COLO829 (cell line): ENCODE results near the gene PSTPIP1.
A peak's percentile ranks its signal among the peaks of the same experiment; 100 is the strongest.

Experiments
- DNase-seq: peaks from one replicate; pipeline ENCODE4 v3.0.0; 2012; ENCODE audit warnings: low spot score

PSTPIP1 gene

DNA sequence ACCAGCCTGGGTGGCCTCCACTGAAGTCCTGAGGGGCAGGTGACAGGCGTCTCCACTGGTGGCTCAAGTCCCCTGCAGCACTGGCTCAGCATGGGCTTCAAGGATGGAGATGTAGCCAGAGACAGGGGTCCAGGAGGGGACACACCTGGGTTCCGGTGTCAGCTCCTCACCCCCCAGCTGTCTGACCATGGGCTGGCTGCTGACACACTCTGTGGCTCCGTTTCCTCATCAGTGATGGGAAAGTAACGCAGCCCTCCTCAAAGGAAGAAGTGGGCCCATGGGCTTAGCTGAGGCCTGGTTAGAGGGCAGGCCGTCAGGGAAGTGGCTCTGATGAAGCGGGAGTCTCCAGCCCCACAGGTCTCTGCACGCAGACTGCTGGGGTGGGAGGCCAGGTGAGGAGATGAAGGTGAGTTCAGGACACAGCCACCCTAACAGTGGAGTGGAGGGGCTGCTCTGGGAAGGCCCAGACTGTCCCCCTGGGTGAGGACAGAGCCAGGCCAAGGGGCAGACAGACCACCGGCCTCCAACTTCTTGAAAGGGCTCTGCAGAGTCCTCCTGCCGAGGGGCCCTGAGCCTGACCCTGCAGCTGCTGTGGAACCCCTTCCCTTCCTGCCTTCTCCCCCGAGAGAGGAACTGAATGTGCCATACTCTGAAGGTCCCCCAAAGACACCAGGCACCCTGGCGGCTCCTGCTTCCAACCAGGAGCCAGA, 24.0 kb downstream of the PSTPIP1 start:
- DNase-seq, result no peak

DNA sequence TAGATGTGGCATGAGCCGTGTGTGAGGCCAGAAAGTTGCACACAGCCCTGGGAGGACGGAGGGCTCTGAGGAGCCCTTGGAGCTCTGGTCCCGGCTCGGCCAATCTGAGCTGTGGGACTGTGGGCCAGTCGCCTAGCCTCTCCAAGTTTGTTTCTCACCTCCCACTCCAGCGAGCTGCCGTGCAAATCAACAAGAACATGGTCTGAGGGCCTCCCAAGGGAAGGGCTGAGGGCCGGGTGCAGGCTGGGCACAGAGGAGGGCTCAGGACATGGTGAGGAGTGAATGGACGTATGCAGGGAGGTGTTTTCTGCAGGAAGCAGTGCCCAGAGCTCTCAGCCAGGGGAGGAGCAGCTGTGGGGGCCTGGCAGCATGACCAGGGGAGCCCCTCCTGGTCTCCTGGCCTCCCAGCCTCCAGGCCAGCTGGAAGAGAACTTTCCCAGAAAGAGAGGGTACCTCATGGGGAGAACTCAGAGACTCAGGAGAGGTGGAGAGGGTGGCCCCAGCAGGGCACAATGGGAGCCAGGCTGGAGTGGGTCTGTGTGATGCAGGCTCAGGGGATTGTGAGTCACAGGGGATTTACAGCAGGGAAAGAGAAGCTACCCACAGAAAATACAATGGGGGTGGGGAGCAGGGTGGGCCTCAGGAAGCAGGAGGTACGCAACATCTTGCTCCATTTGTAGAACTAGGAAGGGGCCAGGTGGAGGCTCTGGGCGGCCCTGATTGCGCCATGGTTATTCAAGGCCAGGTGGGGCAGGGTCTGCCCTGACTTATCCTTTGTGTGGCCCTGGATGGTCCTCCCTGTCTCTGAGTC, 24.8 kb downstream of the PSTPIP1 start:
- peak; percentile 33 for DNase-seq

DNA sequence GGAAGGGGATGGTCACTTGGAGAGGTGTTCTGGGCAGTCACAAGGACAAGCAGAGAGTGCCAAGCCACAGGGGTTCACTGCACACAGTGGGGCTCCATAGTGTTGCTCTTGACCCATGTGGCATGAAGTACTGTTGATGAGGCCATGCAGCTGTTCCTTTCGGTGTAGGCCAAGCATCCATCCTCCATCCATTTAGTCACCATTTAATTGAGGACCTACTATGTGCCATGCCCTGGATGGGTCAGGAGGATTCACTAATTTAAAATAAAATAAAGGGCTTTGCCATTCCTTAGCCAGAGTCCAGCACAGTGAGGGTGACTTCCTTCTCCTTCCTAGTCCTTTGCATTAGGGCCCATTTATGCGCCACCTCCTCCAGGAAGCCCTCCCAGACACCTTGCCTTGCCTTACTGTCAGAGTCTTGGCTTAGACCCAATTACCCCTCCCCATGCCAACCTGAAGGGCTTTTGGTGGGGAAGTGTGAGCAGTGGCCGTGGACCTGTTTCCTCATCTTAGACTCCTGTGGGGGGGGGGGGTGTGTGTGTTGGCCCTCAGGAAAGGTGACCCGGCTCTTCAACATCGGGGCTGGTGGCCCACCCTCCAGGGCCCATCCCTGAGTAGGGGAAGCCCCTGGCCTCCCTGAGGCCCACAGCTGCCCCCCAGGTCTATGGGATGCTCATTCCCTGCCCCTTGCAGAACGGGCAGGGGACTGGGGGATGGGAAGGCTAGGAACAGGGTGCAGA, 25.6 kb downstream of the PSTPIP1 start:
- DNase-seq, result no peak

DNA sequence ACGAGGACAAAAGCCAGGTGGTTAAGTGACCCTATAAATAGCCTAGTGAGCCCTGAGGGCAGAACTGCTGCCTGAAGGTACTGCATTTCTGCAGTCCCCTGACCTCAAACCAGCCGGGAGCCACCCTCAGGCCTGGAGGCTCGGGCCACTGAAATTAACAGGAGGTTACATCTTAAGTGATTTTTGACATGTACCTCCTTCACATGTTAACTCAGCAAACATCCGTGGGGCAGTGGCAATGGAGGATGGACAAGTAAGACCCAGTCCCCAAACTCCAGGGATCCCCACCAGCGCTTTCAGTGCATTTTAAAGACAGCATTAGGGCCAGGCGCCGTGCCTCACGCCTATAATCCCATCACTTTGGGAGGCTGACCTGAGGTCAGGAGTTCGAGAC, 26.2 kb downstream of the PSTPIP1 start:
- DNase-seq, result no peak

DNA sequence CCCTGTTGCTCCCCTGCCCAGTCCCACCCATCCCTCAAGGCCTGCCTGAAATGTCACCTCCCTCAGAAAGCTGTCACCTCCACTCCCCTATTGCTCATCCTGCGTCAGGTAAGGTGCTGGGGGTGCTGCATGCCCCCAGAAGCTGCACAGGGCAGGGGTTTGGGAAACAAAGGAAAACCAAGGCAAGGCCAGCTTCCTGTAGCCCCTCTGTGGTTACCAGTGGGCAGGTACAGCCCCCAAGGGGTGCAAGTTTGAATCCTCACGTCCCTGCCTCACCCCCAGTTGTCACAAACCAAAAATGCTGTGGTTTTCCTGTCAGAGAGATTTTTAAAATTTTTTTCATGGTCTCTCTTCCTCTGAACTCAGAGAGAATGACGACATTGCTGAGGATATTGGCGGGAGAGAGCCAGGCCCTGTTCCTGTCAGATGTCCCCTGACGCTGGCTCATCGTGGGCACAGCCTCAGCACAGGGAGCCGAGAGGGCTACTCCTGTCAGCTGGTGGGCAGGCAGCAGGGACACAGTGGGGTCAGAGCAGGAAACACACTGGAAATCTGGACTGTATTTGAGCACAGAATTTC, 27.0 kb downstream of the PSTPIP1 start:
- DNase-seq, result no peak

DNA sequence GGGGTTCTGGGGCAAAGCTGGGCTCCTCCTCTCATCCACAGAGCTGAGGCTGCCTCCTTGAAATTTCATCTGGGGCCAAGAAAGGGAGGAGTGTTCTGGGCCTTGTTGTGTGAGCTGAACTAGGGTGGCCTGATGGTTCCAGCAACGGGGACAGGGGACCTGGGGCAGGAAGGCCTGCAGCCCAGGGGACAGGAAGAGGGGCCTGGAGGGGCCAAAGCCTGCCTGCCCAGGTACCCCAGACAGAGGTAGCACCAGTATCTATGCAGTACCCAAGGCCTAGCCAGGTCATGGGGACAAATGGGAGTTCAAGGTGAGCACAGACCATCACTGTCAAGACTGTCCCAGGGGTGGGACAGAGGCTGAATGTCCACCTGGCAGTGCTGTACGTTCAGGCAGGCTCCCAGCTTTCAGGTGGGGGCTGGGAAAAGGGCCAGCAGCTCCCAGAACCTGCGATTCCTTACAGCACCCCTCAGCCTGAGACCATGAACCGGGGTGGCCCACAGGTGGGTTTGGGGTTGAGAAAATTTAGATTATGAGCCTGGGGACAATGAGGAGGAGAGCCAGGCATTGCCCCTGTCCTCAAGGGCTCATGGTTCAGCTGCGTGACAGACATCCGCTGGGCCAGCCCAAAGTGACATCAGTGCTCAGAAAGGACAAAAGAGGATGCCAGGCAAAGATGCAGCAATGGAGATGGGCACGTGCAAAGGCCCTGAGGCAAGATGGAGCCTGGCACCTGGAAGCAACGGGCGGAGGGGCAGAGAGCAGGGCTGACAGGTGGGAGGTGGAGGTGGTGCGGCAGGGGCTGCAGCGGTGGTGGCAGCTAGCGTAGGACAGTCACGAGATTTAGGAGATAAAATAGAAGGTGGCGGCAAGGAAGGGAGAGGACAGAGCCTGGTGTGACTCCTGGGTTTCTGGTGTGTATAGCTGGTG, 28.0 kb downstream of the PSTPIP1 start:
- DNase-seq, result no peak

DNA sequence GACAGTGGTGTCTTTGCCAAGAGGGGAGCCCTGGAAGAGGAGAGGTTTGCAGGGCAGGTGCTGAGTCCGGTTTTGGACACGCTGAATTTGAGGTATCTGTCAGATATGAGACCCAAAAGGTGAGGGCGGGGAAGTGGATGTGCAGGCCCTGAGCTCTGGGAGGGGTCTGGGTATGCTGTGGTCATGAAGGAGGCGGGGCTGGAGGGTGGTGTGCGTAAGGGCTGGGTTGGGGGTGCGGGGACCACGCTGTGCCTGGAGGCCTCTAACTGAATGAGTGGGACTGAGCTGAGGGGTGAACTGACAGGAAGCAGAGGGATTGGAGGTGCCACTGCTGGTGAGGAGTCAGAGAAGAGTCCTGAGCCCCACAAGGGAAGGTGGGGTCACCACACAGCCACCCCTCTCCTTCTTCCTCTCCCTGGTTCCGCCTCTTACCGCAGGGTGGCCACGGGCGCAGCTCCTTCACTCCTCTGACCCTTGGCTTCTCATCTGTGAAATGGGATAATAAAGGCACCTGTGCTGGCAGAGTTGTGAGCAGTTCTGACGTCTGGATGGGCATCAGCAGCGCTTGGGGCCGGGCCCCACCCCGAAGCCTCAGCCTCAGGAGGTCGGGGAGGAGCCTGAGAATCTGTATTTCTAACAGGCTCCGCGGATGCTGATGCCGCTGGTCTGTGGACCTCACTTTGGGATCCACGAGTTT, 28.8 kb downstream of the PSTPIP1 start:
- DNase-seq, result no peak

DNA sequence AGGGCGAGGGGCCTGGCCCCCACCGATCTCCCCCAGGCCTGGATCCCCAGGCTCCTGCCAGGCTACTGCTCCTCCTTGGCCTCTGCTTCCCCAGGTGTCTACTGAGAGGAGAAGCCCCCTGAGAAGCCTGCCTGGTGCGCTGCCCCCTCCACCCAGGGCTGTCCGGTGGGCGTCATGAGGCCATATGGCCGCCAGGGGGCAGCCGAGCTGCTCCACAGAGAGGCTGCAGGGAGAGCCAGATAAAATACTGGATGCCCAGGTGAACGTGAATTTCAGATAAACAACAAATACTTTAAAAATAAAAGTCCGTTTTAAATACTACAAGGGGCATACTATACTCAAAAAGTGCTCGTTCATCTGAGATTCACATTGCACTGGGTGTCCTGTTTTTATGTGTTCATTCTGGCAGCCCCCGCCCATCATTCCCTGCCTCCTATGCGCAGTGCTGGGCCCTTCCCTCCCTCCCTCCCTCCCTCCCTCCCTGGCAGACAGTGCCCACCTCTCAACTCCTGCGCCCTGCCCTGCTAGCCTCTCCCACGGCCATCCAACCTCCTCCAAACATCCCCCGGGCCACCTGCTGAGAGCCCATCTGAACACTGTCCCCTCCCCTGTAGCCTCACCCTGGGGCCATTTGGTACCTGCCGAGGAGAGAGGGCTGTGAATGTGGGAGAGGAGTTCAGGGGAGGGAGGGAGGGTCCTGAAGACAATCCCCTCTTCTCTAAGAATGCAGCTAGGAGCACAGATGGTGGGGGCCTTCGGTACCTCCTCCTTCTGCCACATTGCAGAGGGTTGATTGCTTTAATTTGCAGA, 29.6 kb downstream of the PSTPIP1 start:
- DNase-seq, result peak; percentile 21

DNA sequence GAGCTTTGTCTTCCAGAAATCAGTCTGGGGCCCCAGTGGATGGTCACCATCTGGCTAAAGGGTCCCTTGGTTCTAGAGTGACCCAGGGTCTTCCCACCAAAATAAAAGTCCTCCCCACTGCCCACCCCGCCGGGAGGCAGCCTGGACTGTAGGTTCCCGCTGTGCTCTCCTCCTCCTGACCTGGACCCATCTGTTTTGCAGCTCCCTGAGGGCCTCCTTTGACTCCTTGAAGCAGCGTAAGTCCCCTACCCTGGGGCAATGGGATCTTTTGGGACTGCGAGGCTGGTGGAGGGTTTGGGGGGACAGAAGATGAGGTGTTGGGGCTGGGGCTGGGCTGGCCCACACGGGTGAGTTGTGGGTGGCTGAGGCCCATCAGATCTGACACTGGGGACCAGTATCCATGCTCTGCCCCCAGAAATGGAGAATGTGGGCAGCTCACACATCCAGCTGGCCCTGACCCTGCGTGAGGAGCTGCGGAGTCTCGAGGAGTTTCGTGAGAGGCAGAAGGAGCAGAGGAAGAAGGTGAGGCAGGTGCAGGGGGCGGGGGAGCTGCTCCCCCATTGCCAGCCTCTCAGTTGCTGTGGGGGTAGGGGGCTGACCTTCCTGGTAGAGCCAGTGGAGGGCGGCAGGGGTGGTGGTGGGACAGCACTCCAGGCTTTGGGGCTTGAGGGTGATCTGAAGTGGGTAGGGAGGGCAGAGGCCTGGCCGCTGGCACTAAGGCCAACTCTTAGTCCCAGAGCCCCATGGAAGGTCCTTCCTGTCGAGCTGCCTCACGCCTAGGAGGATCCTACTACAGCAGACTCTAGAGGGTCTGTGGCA, 30.4 kb downstream of the PSTPIP1 start:
- DNase-seq, result no peak

DNA sequence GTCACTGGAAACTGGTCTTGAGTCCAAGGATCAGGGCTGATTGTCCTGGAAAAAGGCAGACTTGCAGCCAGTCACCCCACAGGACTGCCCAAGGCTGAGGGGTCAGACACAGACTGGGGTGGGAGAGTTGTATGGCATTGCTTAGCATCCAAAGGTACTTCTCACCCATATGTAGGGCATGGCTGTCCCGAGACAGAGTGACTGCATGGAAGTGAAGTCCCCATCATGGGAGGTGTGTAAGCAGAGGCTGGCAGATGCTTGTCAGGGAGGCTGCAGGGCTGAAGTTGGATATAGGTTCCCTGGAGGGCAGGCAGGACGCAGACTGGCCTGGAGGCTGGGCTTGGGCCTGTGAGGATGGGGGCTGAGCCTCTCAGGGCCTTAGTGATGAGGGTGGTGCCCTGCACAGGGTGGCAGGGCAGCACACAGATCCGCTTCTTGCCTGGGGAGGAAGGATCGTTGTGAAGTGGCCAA, 31.1 kb downstream of the PSTPIP1 start:
- DNase-seq, result no peak

DNA sequence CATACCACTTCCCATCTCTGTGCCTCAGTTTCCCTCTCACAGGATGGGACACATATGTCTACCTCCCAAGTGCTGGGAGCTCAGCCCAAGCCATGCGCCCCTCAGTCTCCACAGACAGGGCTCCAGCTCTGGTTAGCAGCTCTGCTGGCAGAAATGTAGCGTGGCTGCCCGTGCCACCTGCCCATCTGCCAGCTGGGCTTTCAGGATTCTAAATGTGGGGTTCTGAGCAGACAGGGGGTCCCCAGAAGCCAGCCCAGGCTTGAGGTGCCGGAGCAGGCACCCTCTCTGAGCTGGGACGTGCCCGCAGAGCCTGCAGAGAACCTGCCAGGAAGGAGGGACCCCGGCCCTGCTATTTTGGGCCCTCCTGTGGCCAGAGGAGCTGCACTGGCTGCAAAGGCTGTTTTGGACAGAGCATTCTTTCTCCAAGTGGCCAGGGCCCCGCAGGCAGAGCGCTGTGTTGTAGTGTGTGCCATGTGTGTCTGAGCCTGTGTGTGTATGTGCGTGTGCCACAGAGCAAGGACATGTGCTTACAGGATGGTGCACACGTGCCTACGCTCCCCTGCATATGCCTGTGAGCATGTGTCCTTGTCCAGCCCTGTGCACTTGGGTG, 31.7 kb downstream of the PSTPIP1 start:
- DNase-seq, result no peak

DNA sequence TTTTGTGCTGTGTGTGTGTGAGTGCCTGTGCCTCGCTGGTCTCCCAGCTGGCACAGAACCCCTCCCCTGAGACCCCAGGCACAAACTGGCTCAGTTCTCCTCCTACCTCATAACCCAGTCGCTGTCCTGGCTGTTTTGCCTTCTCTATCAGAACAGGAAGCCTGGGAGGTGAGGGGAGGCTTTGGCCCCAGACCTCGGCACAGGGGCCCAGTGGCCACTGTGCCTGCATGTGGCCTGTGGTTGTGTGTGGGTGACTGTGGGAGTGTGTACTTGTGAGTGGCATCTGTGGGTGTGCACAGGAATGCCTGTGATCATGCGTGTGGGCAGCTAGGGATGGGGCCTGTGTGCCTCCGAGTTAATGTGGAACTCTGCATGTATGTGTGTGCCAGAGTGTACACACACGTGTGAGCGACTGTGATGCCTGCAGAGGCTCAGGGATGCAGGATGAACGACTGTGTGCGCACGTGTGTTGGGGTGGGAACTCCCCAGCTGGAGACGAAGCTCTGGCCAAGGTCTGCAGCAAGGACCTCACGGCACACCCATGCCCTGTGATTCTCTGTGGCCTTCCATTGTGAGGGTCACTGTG, 32.3 kb downstream of the PSTPIP1 start:
- no peak for DNase-seq

DNA sequence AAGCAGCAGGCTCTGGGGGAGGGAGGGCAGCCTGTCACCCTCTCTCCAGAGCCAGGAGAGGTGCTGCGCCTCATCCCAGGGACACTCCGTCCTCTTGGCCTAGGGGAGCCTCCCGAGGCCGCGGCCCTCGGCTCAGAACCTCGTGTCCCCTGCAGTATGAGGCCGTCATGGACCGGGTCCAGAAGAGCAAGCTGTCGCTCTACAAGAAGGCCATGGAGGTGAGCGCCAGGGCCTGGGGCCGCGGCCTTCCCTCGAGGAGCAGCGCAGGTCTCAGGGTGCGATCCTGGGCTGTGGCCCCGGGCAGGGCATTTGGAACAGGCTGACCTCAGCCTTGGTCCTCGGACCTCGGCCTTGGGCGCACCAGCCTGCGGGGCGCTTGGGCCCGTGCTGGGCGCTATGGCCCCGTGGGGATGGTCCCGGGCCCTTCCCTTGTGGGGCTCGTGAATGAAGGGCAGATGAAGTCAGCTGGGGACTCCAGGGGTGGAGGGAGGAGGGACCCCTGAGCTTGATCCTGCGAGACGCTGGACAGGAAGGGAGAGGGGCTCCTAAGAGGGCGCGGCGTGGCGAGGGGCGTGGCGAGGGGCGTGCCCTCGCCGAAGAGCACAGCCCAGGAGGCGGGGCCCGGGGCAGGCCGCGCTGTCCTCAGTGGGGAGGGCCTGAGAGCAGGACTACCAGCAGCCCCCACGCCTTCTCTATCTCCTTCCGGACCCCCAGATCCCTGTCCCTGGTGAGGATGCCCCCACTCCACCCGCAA, 32.9 kb downstream of the PSTPIP1 start:
- DNase-seq, result no peak

DNA sequence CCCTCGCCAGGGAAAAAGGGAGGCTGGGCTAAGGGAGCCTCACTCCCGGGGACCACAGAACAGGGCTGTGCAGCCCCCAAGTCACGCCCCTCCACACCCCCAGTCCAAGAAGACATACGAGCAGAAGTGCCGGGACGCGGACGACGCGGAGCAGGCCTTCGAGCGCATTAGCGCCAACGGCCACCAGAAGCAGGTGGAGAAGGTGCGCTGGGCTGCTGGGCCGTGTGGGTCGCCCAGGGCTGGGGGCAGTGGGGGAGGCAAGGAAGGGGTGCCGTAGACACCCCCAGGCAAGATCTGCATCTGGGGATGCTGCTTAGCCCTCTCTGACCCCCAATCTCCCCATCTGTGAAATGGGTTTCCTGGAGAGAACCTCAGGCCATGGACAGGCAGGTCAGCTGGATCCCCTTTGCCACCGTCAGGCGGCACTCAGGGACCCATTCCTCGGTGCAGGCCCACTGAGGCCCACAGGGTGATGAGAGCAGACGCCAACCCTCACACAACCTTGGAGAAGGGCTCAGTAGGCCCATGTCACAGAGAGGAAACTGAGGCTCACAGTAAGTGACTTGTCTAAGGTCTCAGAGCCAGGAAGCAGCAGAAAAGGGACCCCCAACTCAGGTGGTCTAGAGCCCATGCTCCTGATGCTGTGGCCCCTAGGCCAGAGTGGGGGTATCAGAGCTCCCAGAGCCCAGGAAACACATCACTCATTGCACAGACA, 33.7 kb downstream of the PSTPIP1 start:
- no peak for DNase-seq

DNA sequence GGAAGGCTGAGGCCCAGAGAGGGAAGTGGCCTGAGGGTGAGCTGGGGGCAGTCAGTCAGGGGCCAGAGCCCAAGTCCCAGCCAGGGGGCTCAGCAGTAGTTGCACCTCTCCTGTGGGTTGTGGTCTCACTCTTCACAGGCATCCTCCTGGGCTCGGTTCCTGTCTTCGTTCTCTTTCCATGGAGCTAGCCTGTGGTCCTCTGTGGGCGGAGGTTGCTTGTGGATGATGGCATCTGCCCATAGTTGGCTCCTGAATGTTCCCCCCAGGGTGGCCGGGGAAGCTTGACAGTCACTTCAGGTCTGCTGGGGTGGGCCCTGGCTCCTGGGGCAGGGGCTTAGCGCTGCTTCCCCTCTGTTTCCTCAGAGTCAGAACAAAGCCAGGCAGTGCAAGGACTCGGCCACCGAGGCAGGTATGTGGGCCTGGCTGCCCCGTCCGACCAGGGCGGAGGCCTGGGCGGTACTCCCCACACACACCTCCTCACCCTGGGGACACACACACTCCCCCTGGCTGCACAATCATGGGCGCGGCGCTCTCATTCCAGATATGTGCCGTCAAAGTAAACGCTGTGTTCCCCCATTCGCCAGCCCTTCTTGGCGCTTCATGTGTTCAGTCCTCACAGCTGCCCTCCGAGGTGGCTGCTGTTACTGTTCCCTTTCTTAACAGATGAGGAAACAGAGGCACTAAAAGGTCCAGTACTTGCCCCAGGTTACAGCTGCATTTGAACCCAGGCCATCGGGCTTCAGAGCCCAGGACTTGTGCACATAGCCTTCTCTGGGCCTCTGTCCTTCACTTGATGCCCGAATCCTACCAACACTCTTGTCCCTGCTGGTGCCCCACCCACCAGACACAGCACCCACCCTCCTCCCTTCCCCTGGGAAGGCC, 34.5 kb downstream of the PSTPIP1 start:
- no peak for DNase-seq
